ENCODE results near the gene SIPA1. TPM values are rescaled to one million over a fixed set of nuclear protein-coding genes. Genes with fewer than 3 reads are reported as not detected.

SIPA1 gene
- polyA plus RNA-seq, 1 experiment = 11.4 TPM

GRCh38 chr11:65619281-65619928 lies 18.5 kb upstream of the SIPA1 start:
- no peak for DNase-seq (ENCODE audit: low read depth, low spot score)
- no peak overlapping the region for H3K27ac ChIP-seq (ENCODE audit: low read depth, low read length)
- ChIA-PET CTCF (no interaction called here), POLR2A (no interaction called here)
- no peaks in the 10 kb centered on the region for H3K27me3 ChIP-seq (ENCODE audit: control insufficient read depth, insufficient read depth, low read length)
- no peak for TF ChIP-seq CTCF (IDR thresholded peaks at IDR 0.05; ENCODE audit: low read depth, low read length)
- H3K9me3 ChIP-seq (ENCODE audit: control insufficient read depth, insufficient read depth, low read length) = no peaks in the 10 kb centered on the region; the same call in 1 of the 2 replicates
- H3K4me3 ChIP-seq (ENCODE audit: low read depth, low read length) = no peak overlapping the region

GRCh38 chr11:65620666-65621065 lies 17.2 kb upstream of the SIPA1 start:
- Histone ChIP-seq H3K27me3 (ENCODE audit: control insufficient read depth, insufficient read depth, low read length) (no peaks in the 10 kb centered on the region), H3K4me3 (ENCODE audit: low read depth, low read length) (no peak overlapping the region), H3K9me3 (ENCODE audit: control insufficient read depth, insufficient read depth, low read length) (no peaks in the 10 kb centered on the region; the same call in 1 of the 2 replicates), H3K27ac (ENCODE audit: low read depth, low read length) (no peak overlapping the region)
- no peak for DNase-seq (ENCODE audit: low read depth, low spot score)
- ChIA-PET POLR2A (no interaction called here), CTCF (no interaction called here)
- TF ChIP-seq CTCF (IDR thresholded peaks at IDR 0.05; ENCODE audit: low read depth, low read length) = no peak

GRCh38 chr11:65621460-65621859 lies 16.4 kb upstream of the SIPA1 start:
- DNase-seq (ENCODE audit: low read depth, low spot score) = no peak
- no peak for TF ChIP-seq CTCF (IDR thresholded peaks at IDR 0.05; ENCODE audit: low read depth, low read length)
- no peaks in the 10 kb centered on the region; the same call in 1 of the 2 replicates for H3K9me3 ChIP-seq (ENCODE audit: control insufficient read depth, insufficient read depth, low read length)
- no peaks in the 10 kb centered on the region for H3K27me3 ChIP-seq (ENCODE audit: control insufficient read depth, insufficient read depth, low read length)
- H3K27ac ChIP-seq (ENCODE audit: low read depth, low read length) = no peak overlapping the region
- CTCF ChIA-PET = no interaction called here
- H3K4me3 ChIP-seq (ENCODE audit: low read depth, low read length) = no peak overlapping the region
- POLR2A ChIA-PET = interaction anchor here (0.8 kb wide), 1 partner anchor 250 kb away, joined by 7 read pairs; no protein-coding TSS in a partner anchor

DNA sequence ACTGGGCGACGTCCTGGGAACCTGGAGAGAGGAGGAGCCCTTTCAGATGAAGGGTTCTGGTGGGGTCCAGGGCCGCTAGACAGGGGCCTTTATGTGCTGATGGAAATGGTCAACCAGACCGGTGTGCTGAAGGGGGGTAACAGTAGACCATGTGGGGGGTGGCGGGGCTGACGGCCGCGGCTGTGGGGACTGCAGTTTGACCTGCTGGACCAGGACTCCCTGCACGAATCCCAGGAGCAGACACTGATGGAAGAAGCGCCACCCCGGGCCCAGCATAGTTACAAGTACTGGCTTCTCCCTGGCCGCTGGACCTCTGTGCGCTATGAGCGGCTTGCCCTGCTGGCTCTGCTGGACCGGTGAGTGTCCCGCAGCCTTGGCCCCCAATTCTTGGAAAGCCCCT lies 15.9 kb upstream of the SIPA1 start:
- Histone ChIP-seq H3K4me3 (ENCODE audit: low read depth, low read length) (no peak overlapping the region), H3K9me3 (ENCODE audit: control insufficient read depth, insufficient read depth, low read length) (no peaks in the 10 kb centered on the region; the same call in 1 of the 2 replicates), H3K27me3 (ENCODE audit: control insufficient read depth, insufficient read depth, low read length) (no peaks in the 10 kb centered on the region), H3K27ac (ENCODE audit: low read depth, low read length) (no peak overlapping the region)
- ChIA-PET POLR2A (interaction anchor here (0.8 to 1.2 kb wide), 2 partner anchors 16 to 250 kb away, joined by 4 to 7 read pairs; partner anchors contain the start of gene SIPA1), CTCF (interaction anchor here (1.4 kb wide), 1 partner anchor 195 kb away, joined by 5 read pairs; no protein-coding TSS in a partner anchor)
- no peak for TF ChIP-seq CTCF (IDR thresholded peaks at IDR 0.05; ENCODE audit: low read depth, low read length)
- no peak for DNase-seq (ENCODE audit: low read depth, low spot score)

DNA sequence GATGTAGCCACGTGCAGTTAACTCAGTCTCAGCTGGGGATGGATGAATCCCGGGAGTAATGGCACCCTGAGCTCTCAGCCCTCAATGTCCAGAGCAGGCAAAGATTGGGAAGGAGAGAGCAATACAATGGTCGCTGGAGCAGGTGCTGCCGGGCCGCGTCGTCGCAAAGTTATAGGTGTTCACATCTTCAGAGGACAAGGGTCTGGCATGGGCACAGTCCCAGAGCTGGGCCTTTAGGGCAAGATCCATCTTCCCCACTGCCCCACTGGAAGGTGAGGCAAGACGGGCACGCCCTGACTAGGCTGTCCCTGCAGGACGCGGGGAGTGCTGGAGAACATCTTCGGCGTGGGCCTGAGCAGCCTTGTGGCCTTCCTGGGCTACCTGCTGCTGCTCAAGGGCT lies 14.7 kb upstream of the SIPA1 start:
- no peak overlapping the region for H3K27ac ChIP-seq (ENCODE audit: low read depth, low read length)
- no peak for DNase-seq (ENCODE audit: low read depth, low spot score)
- ChIA-PET CTCF (interaction anchor here (1.4 kb wide), 1 partner anchor 194 kb away, joined by 5 read pairs; no protein-coding TSS in a partner anchor), POLR2A (interaction anchor here (1.2 kb wide), 1 partner anchor 15 kb away, joined by 4 read pairs; the partner anchor contains the start of gene SIPA1)
- H3K4me3 ChIP-seq (ENCODE audit: low read depth, low read length) = no peak overlapping the region
- TF ChIP-seq CTCF (IDR thresholded peaks at IDR 0.05; ENCODE audit: low read depth, low read length) = no peak
- H3K27me3 ChIP-seq (ENCODE audit: control insufficient read depth, insufficient read depth, low read length) = no peaks in the 10 kb centered on the region
- no peaks in the 10 kb centered on the region; the same call in 1 of the 2 replicates for H3K9me3 ChIP-seq (ENCODE audit: control insufficient read depth, insufficient read depth, low read length)
